ENCODE data around the gene SLC14A1. TPM values are rescaled to one million over a fixed set of nuclear protein-coding genes. Genes with fewer than 3 reads are reported as not detected.

SLC14A1 gene
- total and polyA plus RNA-seq, 2 of the 13 experiments (the other 11 are each of a cell fraction or from before 2014, with no cell fraction given): not detected

- Histone ChIP-seq H3K36me3 (replicated peaks in 1 of 2; ENCODE audit: control insufficient read depth in 1 of 2, insufficient read depth in 2 of 2, low read length in 2 of 2) (no peaks in the 10 kb centered on the region), H3K9ac (ENCODE audit: insufficient read depth, low read depth, low read length) (no peak overlapping the region), H3K27ac (ENCODE audit: extremely low read length, insufficient read depth, low read length) (no peak overlapping the region), H3K4me3 (replicated peaks in 1 of 3; ENCODE audit: insufficient read depth in 1 of 3, low read depth in 2 of 3, low read length in 3 of 3) (no peak overlapping the region), H3K27me3 (ENCODE audit: control insufficient read depth in 1 of 2, insufficient read depth in 2 of 2, low read length in 2 of 2) (no peaks in the 10 kb centered on the region; a peak in 1 of 5 replicates), H3K4me1 (ENCODE audit: insufficient read depth, low read length) (no peaks in the 10 kb centered on the region), H3K4me2 (ENCODE audit: low read depth, low read length) (no peak overlapping the region), H3K9me3 (ENCODE audit: low read length) (no peaks in the 10 kb centered on the region), H3K79me2 (ENCODE audit: insufficient read depth, low read length) (no peaks in the 10 kb centered on the region), H2AFZ (ENCODE audit: low read length) (no peak overlapping the region), H4K20me1 (ENCODE audit: insufficient read depth, low read length) (no peaks in the 10 kb centered on the region)
- DNase-seq (ENCODE audit: low spot score) (no peak), ATAC-seq (no peak), FAIRE-seq (no peak)
- ChIA-PET POLR2A (no interaction called here), CTCF (ENCODE audit: low intra/inter-chr PET ratio, low total read pairs) (no interaction called here)
- intact Hi-C loops (cut with micrococcal nuclease; ENCODE audit: unreplicated experiment) (loop anchor here (10.0 kb wide), 1 partner anchor 158 kb away; no protein-coding TSS in a partner anchor), in situ Hi-C loops (cut with HindIII; ENCODE audit: extremely low pct_ligation_motif_present, low pct_unique_long_range_greater_than_20kb) (no loop called here)
- TF ChIP-seq ZBTB39 (CRISPR knock-in tag; IDR thresholded peaks at IDR 0.05) (no peak), CREB1 (IDR thresholded peaks at IDR 0.05) (0 out of 2 replicates have a peak, but pooled peaks have one; percentile 16), CREB1 (CRISPR knock-in tag; IDR thresholded peaks at IDR 0.05) (no peak), CERS6 (CRISPR knock-in tag; IDR thresholded peaks at IDR 0.05) (no peak), ZNF10 (CRISPR knock-in tag; IDR thresholded peaks at IDR 0.05; ENCODE audit: borderline replicate concordance, low read depth) (no peak)
- WGBS (ENCODE audit: low lambda C conversion rate): 67% methylated on average over 16 of the region's 18 CpGs
- no TSS peak for BruUV-seq (replicated peaks)
Measured at GRCh38 chr18:45727068-45727467, 3.1 kb downstream of the SLC14A1 start.

Measured in HepG2 (cell line).